Dermis blood vessel endothelial cell (primary cell): ENCODE data around the gene NME4. TPM values are rescaled to one million over a fixed set of nuclear protein-coding genes. Genes with fewer than 3 reads are reported as not detected.
"Not testable (repeated sequence)": the region's sequence is repeated elsewhere in the genome, so short reads cannot be mapped to it uniquely, and the experiment has no call there.

Experiments
- DNase-seq: peaks from one replicate; pipeline ENCODE4 v3.0.0; 2010
- total RNA-seq: library from RNA; depleted of rRNA; stranded (reverse); fragments of >200 nt; gene quantifications from 2 replicates; pipeline ENCODE4 v1.2.3, GENCODE V29; 2014

Gene NME4
- total RNA-seq, 1 donor from 2014 or later = 42.2 TPM

DNA sequence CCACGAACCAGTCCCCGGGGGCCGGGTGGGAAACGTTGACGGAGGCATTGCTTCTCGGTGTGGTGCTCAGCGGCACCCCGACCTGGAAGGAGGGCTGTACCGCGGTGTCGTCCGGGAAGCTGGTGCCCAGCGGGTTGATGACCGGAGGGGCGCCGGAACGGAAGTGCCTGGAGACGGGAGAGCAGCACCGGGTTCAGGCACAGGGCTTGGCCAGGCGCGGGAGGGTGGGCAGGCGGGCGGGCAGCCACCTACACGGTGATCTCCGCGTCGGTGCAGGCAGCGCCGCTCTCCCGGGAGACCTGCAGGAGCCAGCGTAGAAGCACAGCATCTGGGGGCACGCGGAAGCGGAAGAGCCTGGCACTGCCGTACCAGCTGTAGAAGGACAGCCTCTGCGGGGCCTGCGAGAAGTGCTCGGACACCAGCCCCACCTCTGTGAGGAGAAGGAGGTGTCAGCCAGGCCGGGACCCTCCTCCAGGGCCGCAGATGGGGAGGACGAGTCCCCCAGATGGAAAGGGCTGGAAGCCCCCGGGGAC lies 19.5 kb upstream of the NME4 start:
- DNase-seq = no peak

DNA sequence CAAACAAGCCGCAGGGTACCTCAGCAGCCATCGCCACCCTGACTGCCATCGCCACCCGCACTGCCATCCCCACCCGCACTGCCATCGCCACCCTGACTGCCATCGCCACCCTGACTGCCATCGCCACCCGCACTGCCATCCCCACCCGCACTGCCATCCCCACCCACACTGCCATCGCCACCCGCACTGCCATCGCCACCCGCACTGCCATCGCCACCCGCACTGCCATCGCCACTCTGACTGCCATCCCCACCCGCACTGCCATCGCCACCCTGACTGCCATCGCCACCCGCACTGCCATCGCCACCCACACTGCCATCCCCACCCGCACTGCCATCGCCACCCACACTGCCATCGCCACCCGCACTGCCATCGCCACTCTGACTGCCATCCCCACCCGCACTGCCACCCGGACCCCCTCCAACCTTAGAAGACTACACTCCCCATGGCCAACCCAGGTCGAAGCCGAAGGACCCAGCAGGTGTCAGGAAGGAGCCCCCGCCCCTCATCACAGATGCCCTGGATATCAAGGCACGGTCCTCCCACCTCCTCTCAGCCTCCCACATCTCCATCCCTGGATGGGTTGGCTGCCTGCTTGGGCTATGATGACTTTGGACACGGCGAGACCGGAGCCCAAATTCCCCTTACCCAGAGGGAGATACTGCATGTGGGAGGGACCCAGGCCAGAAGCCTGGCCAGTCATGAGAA lies 18.7 kb upstream of the NME4 start:
- not testable (repeated sequence) for DNase-seq

DNA sequence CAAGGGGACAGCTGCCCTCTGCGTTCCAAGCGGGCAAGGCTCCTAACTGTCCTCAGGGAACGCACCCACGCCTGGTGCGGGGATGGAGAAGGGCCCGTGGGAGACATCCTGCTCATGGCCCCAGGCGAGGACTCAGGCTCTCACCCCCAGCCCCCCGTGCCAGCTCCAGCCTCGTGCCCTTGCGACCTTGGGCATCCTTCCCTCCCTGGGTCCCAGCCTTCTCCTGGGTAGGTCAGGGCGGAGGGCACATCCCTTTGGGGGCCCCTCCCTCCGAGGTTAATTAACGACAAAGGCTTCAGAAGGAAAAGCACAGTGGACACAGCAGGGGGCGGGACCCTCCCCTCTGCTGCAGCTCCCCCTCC lies 18.2 kb upstream of the NME4 start:
- DNase-seq = no peak

DNA sequence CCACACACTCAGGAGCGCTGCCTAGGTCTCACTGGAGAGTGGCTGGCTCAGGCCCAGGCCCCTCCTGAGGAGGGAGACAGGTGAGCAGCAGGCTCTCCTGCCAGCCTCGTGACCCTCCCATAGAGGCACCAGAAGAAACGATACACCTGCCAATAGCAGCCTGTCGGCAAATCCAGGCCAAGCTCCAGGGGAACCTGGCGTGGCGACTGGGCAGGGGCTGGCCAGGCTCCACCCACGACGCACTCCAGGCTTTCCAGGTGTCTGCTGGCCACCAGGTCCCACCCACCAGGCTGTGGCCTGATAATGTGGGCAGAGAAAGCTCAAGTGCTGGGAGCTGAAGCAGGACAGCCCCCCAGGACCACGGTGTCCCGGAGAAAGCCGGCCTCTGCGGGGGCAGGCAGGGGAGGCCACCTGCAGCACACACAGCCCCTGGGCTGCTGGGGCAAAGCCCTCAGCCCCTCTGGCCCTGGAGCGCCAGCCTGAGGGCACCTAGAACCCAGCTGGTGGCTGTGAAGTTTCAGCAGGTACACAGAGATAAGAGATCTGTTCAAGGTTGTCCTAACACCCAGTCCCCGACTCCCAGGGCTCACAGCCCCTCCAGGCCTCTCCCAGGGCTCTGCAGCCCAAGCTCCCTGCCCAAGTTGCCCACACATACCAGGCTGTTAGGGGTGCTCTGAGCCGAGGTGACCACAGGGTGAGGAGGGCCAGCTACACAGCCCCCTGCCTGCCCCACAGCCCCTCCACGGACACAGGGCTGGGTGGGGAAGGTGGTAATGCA lies 17.6 kb upstream of the NME4 start:
- no peak for DNase-seq

DNA sequence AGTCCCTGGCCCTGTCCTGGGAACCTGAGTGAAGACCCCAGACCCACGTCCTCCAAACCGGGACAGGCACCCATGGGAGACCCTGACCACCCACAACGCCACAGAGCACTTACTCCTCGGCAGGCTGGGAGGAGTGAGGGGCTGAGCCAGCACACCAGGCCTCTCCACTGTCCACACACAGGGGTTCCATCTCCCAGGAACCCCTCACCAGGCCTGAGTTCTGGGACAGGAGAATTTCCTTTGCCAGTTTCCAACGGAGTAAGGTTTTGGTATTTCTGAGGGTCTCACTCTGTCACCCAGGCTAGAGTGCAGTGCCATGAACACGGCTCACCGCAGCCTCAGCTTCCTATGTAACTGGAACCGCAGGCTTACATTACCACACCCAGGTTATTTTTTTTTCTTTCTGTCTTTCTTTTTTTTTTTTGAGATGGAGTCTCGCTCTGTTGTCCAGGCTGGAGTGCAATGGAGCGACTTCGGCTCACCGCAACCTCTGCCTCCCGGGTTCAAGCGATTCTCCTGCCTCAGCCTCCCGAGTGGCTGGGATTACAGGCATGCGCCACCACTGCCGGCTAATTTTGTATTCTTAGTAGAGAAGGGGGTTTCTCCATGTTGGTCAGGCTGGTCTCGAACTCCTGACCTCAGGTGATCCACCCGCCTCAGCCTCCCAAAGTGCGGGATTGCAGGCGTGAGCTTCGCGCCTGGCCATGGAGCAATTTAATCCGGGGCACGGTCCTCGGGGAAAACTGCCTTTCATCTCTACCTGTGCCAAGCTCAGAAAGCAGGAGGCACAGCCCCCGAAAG lies 16.8 kb upstream of the NME4 start:
- DNase-seq = no peak

DNA sequence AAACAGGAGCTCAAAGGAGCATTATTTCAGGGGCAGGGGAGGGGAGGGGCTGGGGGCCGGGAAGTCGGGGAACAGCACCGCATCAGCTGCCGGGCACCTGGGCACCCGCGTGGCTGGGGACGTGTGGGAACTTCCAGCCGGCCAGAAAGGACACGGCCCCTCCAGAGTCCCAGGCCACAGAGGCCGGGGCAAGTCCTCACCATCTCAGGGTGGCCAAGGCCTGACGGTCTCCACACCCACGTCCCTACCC lies 16.3 kb upstream of the NME4 start:
- DNase-seq = no peak

DNA sequence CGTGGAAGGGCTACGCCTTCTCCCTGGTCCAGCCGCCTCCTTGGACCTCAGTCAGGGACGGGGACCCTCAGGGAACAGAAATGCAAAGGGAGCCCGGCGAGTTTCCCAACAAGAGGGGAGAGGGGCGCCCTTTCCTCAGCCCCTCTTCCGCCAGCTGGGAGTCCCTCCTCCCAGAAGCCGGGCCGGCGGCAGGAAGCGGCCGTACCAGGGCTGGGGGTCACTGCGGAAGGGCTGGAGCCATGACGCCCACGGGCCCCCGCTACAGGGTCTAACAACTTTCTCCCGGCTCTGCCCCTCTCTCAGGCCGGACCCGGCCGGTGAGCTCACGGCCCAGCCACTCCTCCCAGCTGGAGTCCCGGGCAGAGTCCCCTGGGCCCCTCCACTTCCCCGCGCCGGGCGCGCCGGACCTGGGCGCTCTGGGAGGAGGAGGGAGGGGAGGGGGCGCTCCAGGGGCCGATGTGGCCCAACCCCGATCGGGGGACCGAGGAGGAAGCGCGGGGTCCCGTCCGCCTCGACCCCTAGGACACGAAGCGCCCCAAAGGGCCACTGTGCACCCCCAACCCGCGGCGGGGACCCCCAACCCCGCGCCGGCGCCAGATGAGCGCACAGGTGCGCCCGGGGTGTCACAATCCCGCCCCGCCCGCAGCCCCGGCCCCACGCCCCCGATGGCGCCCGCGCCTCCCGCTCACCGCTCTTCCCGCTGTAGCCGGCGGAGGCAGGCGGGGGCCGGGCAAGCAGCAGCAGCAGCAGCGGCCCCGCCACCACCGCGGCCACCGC lies 15.8 kb upstream of the NME4 start:
- DNase-seq = peak; percentile 33

DNA sequence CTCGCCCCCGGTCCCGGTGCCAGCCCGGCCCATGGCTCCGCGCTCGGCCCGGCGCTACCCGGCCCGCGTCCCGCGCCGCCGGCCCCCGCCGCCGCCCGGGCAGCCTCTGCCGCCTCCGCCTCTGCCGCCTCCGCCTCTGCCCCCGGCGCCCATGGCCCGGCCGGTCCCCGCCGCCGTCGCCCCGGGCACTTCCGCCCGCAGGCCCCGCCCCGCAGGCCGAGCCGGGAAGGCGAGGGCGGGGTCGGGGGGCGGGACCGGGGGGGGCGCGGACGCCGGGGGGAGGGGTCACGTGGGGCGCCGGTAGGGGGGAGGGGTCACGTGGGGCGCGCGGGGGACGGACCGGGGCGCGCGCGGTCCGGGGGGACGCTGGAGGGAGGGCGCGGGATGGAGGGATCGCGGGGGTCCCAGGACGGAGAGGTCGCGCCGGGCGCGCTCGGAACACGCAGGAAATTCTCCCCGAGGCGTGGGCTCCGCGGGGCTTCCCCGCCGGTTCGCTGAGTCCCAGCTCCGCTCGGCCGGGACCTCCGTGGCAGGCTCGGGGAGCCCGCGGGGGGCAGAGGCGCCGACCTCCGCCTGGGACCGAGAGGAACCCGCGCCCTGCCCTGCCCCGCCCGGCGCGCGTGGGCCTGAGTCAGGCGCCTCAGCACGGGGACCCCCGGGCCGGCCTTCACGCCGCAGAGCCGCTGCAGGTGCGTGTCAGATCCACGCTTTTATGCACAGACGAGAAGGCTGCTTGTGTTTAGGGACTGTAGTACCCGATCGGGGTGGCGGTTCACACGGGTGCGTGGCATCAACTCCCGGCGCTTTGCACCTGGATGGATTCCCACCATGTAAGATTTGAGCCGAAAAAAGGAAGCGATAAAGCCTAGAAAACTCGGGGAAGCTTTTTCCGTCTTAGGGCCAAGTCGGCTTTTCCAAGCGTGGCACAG lies 14.9 kb upstream of the NME4 start, which contains the start of gene PGAP6:
PGAP6 (minus strand) TSS at position 190 of the 929 bp plus-strand sequence; CDS start at position 33, 157 bp downstream.
- DNase-seq = peak; percentile 66

DNA sequence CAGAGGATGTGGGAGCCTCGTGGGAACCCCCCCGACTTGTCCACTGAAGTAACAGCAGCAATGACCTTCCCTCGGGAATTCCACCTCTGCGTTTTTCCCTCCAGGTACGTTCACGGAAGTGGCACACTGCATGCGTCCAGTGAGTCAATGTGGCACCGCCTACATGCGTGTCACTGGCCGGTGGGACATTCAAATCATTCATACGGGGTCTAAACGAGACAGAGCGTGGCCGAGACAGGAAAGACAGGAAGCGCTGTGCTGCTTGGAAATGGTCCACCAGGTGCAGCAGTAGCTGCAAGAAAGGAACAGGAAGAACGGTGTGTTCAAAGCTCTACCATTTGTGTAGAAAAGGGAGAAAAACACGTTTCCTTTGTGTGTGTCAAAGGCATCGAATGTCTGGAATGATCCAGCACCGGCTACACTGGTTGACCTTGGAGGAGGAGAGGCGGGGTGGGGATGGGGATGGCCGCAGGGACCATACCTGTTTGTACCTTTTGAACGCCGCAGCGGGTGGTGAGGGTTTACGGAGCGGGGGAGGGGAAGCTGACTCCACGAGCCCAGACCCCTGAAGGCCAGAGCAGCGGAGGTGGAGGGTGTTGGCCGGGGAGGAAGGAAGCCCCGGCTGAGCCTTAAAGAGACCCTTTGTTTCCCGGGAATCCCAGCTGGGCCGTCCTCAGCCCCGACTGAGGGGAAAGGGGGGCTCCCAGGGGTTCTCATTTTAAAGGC lies 13.5 kb upstream of the NME4 start:
- DNase-seq = peak; percentile 57

DNA sequence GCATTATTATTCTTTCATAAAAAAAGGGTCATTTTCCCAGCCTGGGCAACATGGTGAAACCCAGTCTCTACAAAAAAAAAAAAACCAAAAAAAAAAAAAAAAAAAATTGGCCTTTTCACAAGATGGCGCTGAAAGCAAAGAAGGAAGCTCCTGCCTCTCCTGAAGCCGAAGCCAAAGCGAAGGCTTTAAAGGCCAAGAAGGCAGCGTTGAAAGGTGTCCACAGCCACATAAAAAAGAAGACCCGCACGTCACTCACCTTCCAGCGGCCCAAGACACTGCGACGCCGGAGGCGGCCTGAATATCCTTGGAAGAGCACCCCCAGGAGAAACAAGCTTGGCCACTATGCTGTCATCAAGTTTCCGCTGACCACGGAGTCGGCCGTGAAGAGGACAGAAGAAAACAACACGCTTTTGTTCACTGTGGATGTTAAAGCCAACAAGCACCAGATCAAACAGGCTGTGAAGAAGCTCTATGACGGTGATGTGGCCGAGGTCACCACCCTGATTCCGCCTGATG lies 10.3 kb upstream of the NME4 start:
- no peak for DNase-seq

DNA sequence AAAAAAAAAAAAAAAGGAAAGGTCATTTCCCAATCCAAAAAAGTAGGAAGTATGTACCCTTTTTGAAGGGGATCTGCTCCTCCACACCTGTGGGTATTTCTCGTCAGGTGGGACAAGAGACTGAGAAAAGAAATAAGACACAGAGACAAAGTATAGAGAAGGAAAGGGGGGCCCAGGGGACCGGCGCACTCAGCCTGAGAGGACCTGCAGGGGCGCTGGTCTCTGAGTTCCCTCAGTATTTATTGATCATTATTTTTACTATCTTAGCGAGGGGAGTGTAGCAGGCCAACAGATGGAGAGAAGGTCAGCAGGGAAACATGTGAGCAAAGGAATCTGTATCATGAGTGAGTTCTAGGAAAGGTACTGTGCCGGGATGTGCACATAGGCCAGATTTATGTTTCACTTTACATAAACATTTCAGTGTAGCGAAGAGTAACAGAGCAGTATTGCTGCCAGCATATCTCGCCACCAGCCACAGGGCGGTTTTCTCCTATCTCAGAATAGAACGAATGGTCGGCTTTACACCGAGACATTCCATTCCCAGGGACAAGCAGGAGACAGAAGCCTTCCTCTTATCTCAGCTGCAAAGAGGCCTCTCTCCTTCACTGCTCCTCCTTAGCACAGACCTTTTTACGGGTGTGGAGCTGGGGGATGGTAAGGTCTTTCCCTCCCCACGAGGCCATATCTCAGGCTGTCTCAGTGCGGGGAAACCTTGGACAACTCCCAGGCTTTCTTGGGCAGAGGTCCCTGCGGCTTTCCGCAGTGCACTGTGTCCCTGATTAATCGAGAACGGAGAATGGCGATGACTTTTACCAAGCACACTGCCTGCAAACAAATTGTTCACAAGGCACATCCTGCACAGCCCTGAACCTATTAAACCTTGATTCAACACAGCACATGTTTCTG lies 9.0 kb upstream of the NME4 start:
- DNase-seq = not testable (repeated sequence)

DNA sequence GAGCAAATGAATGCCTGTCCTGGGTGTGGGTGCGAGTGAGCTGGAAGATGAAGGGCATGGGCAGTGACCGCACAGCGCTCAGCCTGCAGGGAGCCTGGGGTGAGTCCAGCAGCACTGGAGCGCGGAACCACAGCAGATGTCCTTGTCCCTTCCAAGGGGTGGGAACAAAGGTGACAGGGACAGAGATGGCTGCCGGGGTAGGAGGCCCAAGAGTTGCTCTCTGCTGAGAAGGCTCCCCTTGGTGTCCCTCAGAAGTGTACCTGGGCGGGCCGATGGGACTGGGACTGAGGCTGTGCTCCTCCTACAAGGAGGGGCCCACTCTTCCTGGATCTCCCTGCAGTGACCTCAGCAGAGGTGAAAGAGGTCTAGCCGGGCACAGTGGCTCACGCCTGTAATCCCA lies 7.6 kb upstream of the NME4 start:
- DNase-seq = no peak

DNA sequence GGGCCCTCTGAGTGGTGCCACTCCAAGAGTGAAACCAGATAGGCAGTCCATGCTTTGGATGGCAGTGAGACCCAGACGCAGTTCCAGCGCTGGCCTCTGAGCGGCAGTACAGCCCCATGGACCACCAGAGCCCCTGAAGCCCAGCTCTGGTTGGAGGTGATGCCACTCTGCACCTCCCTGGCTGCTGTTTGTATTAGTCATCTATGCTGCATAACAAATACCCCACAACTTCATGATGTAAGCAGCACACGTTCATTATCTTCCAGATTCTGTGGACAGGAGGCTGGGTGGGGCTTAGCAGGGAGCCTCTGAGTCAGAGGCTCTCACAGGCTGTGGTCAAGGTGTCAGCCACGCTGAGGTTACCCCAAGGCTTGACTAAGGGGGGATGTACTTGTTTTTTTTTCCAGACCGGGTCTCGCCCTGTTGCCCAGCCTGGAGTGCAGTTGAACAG lies 5.1 kb upstream of the NME4 start:
- DNase-seq = peak; percentile 81

DNA sequence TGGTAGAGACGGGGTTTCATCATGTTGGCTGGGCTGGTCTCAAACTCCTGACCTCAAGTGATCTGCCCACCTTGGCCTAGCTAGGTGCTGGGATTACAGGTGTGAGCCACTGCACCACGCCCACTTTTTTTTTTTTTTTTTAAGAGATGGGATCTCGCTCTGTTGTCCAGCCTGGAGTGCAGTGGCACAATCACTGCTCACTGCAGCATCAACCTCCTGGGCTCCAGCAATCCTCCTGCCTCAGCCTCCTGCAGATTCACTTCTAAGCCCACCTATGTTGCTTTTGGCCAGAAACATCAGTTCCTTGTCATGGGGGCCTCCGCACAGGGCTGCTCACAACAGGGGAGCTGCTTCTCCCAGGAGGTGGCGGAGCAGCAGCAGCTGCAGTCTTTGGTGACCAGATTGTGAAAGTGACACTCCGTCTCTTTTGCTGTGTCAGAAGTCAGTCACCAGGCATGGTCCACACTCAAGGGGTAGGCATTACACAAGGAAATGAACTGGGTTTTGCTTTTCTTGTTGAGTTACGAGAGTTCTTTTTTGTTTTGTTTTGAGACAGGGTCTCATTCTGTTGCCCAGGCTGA lies 4.5 kb upstream of the NME4 start:
- no peak for DNase-seq

DNA sequence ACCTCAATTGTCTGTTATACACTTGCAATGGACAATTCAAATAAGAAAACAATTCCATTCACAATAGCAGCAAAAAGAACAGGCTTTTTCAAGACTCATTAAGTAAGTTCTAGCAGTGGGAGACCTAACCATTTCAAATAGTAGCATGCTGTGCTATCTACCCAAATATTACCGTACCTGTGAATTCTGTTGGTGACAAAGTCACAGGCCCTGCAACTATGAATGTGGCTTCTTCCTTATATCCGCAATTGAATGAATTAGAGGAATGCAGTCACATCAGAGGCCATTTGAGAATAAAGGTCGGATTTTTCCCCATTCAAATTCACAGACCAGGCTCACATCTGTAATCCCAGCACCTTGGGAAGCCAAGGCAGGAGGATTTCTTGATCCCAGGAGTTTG lies 800 bp upstream of the NME4 start:
- DNase-seq = no peak

DNA sequence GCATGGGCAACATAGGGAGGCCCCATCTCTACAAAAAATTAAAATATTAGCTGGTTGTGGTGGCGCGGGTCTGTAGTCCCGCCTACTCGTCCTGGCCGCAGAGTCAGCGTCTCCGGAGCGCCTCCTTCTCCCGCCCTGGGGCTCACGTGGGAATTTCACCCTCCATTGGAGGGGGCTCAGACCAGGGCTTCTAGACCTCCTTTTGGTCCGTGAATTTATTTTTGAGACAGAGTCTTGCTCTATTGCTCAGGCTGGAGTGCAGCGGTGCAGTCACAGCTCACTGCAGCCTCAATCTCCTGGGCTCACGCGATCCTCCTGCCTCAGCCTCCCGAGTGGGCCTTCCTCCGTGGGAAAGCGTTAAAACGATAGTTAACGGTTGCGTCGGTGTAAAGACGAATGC lies 394 bp upstream of the NME4 start:
- DNase-seq = peak; percentile 74

DNA sequence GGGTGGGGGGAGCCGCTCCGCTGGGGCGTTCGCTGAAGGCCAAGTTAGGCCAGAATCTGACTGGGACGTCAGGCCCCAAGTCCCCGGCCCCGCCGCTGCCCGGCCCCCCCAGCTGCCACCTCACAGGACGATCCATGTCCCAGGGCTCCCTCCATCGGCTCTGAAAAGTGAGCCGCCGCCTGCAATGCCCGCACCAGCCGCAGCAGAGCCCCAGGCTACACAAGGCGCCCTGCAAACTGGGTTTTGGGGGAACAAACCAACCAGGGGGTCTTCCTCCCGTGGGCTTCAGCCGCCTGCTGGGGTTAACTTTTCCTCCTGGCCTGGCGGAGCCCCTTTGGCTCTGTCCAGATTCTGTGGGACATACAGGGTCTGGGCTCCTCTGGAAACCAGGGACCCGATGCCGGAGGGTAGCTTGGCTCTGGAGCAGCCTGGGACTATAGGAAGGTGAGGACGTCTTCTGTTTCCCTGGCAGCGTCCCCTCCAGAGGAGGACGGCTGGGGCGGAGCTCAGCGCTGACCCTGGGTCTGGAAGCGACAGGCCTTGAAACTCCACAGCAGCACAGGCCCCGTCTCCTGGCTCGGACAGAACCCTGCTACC lies 835 bp downstream of the NME4 start:
- DNase-seq = peak; percentile 74

DNA sequence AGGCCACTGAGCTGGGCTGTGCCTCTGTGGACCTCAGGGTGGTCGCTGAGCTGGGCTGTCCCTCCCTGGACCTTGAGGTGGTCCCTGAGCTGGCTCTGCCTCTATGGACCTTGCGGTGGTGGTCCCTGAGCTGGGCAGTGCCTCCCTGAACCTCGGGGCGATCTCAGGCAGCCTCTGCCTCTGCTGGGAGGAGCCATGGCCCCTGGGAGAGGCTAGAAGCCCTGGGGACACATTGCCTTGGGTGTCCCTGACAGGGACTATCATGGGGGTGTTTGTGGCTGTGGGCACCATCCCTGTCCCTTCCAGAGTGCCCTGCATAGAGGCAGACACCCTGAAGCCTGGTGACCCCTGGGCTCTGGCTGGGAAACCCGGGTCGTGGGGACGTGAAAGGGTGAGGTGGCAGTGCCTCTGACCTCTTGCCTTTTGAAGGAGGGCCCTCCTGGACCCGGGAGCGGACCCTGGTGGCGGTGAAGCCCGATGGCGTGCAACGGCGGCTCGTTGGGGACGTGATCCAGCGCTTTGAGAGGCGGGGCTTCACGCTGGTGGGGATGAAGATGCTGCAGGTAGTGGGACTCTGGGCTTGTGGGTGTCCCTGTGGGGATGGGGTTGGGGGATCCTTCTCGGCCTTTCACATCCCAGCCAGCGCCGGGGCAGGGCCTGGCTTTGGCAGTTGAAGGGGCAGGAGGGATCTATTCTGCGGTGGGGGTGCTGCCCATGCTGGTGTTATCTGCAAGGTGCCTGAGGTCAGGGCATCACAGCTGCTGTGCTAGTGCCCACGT lies 1.8 kb downstream of the NME4 start:
- DNase-seq = no peak
